A549 treated with GW870086 at 1 μM for 4 hours (cell line): Measurements from ENCODE around the gene PIGA. TPM values are rescaled to one million over a fixed set of nuclear protein-coding genes. Genes with fewer than 3 reads are reported as not detected.

Experiments
- total RNA-seq: library from RNA; stranded (reverse); fragments of 200-300 nt; extraction: Qiagen RNA extraction; gene quantifications from 5 replicates; pipeline ENCODE4 v1.2.3, GENCODE V29; 2022; ENCODE audit warnings: low read depth

The PIGA gene
- 5.9 to 9.6 TPM (median 8.1 TPM) in 5 replicates for total RNA-seq

GRCh38 chrX:15335135-15336022 lies at the start of gene PIGA:
Gene PIGA (minus strand): TSS chrX:15335523. CDS start chrX:15331930, 3,593 bp downstream.

GRCh38 chrX:15384304-15384703 lies 49.0 kb upstream of the PIGA start, which contains the start of gene VEGFD:
Gene VEGFD (minus strand): TSS chrX:15384413. CDS start chrX:15383946, 467 bp downstream.

GRCh38 chrX:15315509-15315908 lies 19.8 kb downstream of the PIGA start, which contains the start of gene ASB11:
Gene ASB11 (minus strand): TSS chrX:15315640. CDS start chrX:15315605, 35 bp downstream.

GRCh38 chrX:15269618-15270521 lies 65.5 kb downstream of the PIGA start, which contains the start of gene ASB9:
Gene ASB9 (minus strand): TSS chrX:15270083. CDS start chrX:15269874, 209 bp downstream.

Other genes starting within 250 kb of the PIGA start
- 18.9 to 22.0 TPM (median 20.7 TPM) in 5 replicates for gene ASB9, start 65.4 kb downstream of the PIGA start, total RNA-seq
- gene ASB11, start 19.9 kb downstream of the PIGA start, total RNA-seq, result not detected in 5 replicates
- gene VEGFD, start 48.9 kb upstream of the PIGA start, total RNA-seq, result 0.27 to 0.42 TPM (median 0.29 TPM) in 5 replicates
- gene PIR, start 157.8 kb upstream of the PIGA start, total RNA-seq, result 50.6 to 59.2 TPM (median 55.9 TPM) in 5 replicates
- gene BMX, start 165.3 kb upstream of the PIGA start, total RNA-seq, result not detected in 5 replicates